H9 (cell line): ENCODE data around the gene AFAP1. TPM values are rescaled to one million over a fixed set of nuclear protein-coding genes. Genes with fewer than 3 reads are reported as not detected.

Experiments used
- DNase-seq: peaks from one replicate; pipeline ENCODE4 v3.0.0-alpha.2; 2017
- H2AFZ ChIP-seq: one replicate; pipeline ENCODE4 v1.6.1; 2013; ENCODE audit warnings: mild to moderate bottlenecking, low read length, control low read depth, moderate library complexity
- H2AK5ac ChIP-seq: 2 replicates; pipeline ENCODE4 v1.6.1; 2013; ENCODE audit warnings: low read length, control low read depth, mixed read lengths; ENCODE audit not compliant: insufficient read length
- H2BK120ac ChIP-seq: one replicate; pipeline ENCODE4 v1.6.1; 2013; ENCODE audit warnings: low read depth, mild to moderate bottlenecking, low read length, control low read depth, inconsistent platforms; ENCODE audit not compliant: poor library complexity, severe bottlenecking
- H2BK12ac ChIP-seq: 2 replicates; pipeline ENCODE4 v1.6.1; 2013; ENCODE audit warnings: low read length, control low read depth, mixed read lengths, low read depth; ENCODE audit not compliant: insufficient read length
- H2BK15ac ChIP-seq: 2 replicates; pipeline ENCODE4 v1.6.1; 2013; ENCODE audit warnings: low read depth, low read length, control low read depth
- H2BK20ac ChIP-seq: one replicate; pipeline ENCODE4 v1.6.1; 2013; ENCODE audit warnings: low read depth, mild to moderate bottlenecking, low read length, control low read depth, inconsistent platforms; ENCODE audit not compliant: poor library complexity, severe bottlenecking
- H2BK5ac ChIP-seq: 2 replicates; pipeline ENCODE4 v1.6.1; 2013; ENCODE audit warnings: low read length, control low read depth, mixed read lengths; ENCODE audit not compliant: insufficient read length
- H3K14ac ChIP-seq: 2 replicates; pipeline ENCODE4 v1.6.1; 2013; ENCODE audit warnings: low read length, control low read depth; ENCODE audit not compliant: insufficient read depth
- H3K18ac ChIP-seq: 2 replicates; pipeline ENCODE4 v1.6.1; 2013; ENCODE audit warnings: low read depth, mild to moderate bottlenecking, mixed read lengths, low read length, control low read depth; ENCODE audit not compliant: insufficient read length
- H3K23ac ChIP-seq: 2 replicates; pipeline ENCODE4 v1.6.1; 2013; ENCODE audit warnings: low read length, control low read depth, mixed read lengths, low read depth; ENCODE audit not compliant: insufficient read length
- H3K23me2 ChIP-seq: 2 replicates; pipeline ENCODE4 v1.6.1; 2013; ENCODE audit warnings: low read depth, mild to moderate bottlenecking, mixed read lengths, low read length, control low read depth; ENCODE audit not compliant: insufficient read length, poor library complexity, severe bottlenecking
- H3K27ac ChIP-seq: 2 replicates; pipeline ENCODE4 v1.5.1; 2013; ENCODE audit warnings: low read length, control low read depth, mixed read lengths, low read depth; ENCODE audit not compliant: insufficient read length
- H3K27me3 ChIP-seq: 2 replicates; pipeline ENCODE4 v1.6.1; 2013; ENCODE audit warnings: low read length, control low read depth, inconsistent platforms; ENCODE audit not compliant: insufficient read depth
- H3K4ac ChIP-seq: 2 replicates; pipeline ENCODE4 v1.6.1; 2013; ENCODE audit warnings: low read depth, mild to moderate bottlenecking, control low read depth, inconsistent platforms, low read length, moderate library complexity
- H3K4me1 ChIP-seq: 2 replicates; pipeline ENCODE4 v1.6.1; 2013; ENCODE audit warnings: low read length, control low read depth, inconsistent platforms; ENCODE audit not compliant: insufficient read depth
- H3K4me2 ChIP-seq: 2 replicates; pipeline ENCODE4 v1.6.1; 2013; ENCODE audit warnings: low read length, control low read depth, mixed read lengths; ENCODE audit not compliant: insufficient read length, insufficient read depth
- H3K56ac ChIP-seq: 2 replicates; pipeline ENCODE4 v1.6.1; 2013; ENCODE audit warnings: low read depth, mild to moderate bottlenecking, mixed read lengths, low read length, control low read depth; ENCODE audit not compliant: insufficient read length
- H3K79me1 ChIP-seq: 2 replicates; pipeline ENCODE4 v1.6.1; 2013; ENCODE audit warnings: low read depth, mild to moderate bottlenecking, moderate library complexity, low read length, control low read depth, inconsistent platforms; ENCODE audit not compliant: insufficient read depth, poor library complexity, severe bottlenecking
- H3K79me2 ChIP-seq: 2 replicates; pipeline ENCODE4 v1.6.1; 2013; ENCODE audit warnings: low read length, control low read depth, inconsistent platforms; ENCODE audit not compliant: insufficient read depth
- H3K9ac ChIP-seq: 2 replicates; pipeline ENCODE4 v1.6.1; 2013; ENCODE audit warnings: low read length, control low read depth, mixed read lengths; ENCODE audit not compliant: insufficient read length; ENCODE audit errors: extremely low read depth
- H3K9me3 ChIP-seq: one replicate; pipeline ENCODE4 v1.6.1; 2013; ENCODE audit warnings: low read depth, low read length, inconsistent platforms; ENCODE audit not compliant: control insufficient read depth
- H3T11ph ChIP-seq: one replicate; pipeline ENCODE4 v1.6.1; 2013; ENCODE audit warnings: mild to moderate bottlenecking, low read length, control low read depth, inconsistent platforms
- H4K20me1 ChIP-seq: one replicate; pipeline ENCODE4 v1.6.1; 2013; ENCODE audit not compliant: control insufficient read depth, insufficient read length, insufficient read depth
- H4K5ac ChIP-seq: 2 replicates; pipeline ENCODE4 v1.6.1; 2013; ENCODE audit warnings: low read depth, mild to moderate bottlenecking, mixed read lengths, low read length, control low read depth; ENCODE audit not compliant: insufficient read length
- H4K8ac ChIP-seq: replicated peaks from 2 replicates; pipeline ENCODE4 v1.6.1; 2013; ENCODE audit warnings: low read length, control low read depth, mixed read lengths, low read depth; ENCODE audit not compliant: insufficient read length
- H4K91ac ChIP-seq: 2 replicates; pipeline ENCODE4 v1.6.1; 2013; ENCODE audit warnings: low read depth, mild to moderate bottlenecking, moderate library complexity, mixed read lengths, low read length, control low read depth; ENCODE audit not compliant: insufficient read length
- H3K27ac Mint-ChIP-seq, 3 experiments: 2 replicates in 2 of 3; 3 replicates in 1 of 3; pipeline ENCODE4 v1.8.0; 2020 to 2021; ENCODE audit warnings: mixed read lengths in 3 of 3, mild to moderate bottlenecking in 1 of 3, moderate library complexity in 1 of 3
- H3K27me3 Mint-ChIP-seq: 2 replicates; pipeline ENCODE4 v1.8.0; 2021; ENCODE audit warnings: low read depth, mild to moderate bottlenecking, moderate library complexity, mixed read lengths
- H3K36me3 Mint-ChIP-seq, 3 experiments: 2 replicates in 2 of 3; 3 replicates in 1 of 3; pipeline ENCODE4 v1.8.0; 2020 to 2021; ENCODE audit warnings: low read depth in 3 of 3, mixed read lengths in 3 of 3; ENCODE audit not compliant: insufficient read depth in 1 of 3
- H3K4me1 Mint-ChIP-seq, 2 experiments: 2 replicates each; pipeline ENCODE4 v1.8.0; 2020; ENCODE audit warnings: mixed read lengths in 2 of 2
- H3K4me3 Mint-ChIP-seq, 2 experiments: 2 replicates in 1 of 2; 3 replicates in 1 of 2; pipeline ENCODE4 v1.8.0; 2020 to 2021; ENCODE audit warnings: mild to moderate bottlenecking in 2 of 2, mixed read lengths in 2 of 2, moderate library complexity in 1 of 2
- H3K9me3 Mint-ChIP-seq, 2 experiments: 2 replicates in 1 of 2; 3 replicates in 1 of 2; pipeline ENCODE4 v1.8.0; 2020; ENCODE audit warnings: mild to moderate bottlenecking in 2 of 2, mixed read lengths in 2 of 2, moderate library complexity in 1 of 2
- CTCF ChIP-seq: fragments of 200-600 bp; sonication (generic); conservative IDR thresholded peaks from 3 replicates; pipeline ENCODE4 v1.8.0; 2021; ENCODE audit warnings: antibody characterized with exemption, mild to moderate bottlenecking
- WGBS: extraction: QIAGEN DNeasy Blood & Tissue Kit; methylation state at CpG from one replicate; pipeline ENCODE4 v1.1.7; 2013; ENCODE audit warnings: missing lambda C conversion rate, low lambda C conversion rate, mixed read lengths; ENCODE audit not compliant: insufficient read length; ENCODE audit errors: extremely low coverage; 5-methylcytosine and 5-hydroxymethylcytosine counted together
- total RNA-seq: library from RNA; stranded (reverse); gene quantifications from 2 replicates; pipeline ENCODE4 v1.2.1, GENCODE V29; 2021

Gene AFAP1
- total RNA-seq, 1 experiment from 2014 or later: 6.5 TPM

GRCh38 chr4:7933651-7934510 is 5.8 kb downstream of the AFAP1 start:
- Histone ChIP-seq H3K27ac (no peak overlapping the region), H4K8ac (no peak overlapping the region), H3K4me1 (no peaks in the 10 kb centered on the region), H3K27me3 (no peaks in the 10 kb centered on the region), H4K20me1 (no peaks in the 10 kb centered on the region), H3K23ac (no peak overlapping the region), H4K91ac (no peak overlapping the region), H3K9ac (no peak overlapping the region), H3K4me2 (no peak overlapping the region), H3T11ph (no peak overlapping the region), H2AK5ac (no peak overlapping the region), H2BK20ac (no peak overlapping the region), H2BK5ac (no peak overlapping the region), H3K79me1 (no peaks in the 10 kb centered on the region), H3K18ac (no peak overlapping the region), H3K79me2 (peaks cover 8% of the 10 kb centered on the region; the same call in 1 of the 2 replicates), H2AFZ (no peak overlapping the region), H3K56ac (no peak overlapping the region), H3K14ac (no peak overlapping the region), H3K23me2 (peaks cover 5% of the 10 kb centered on the region), H3K4ac (no peak overlapping the region), H2BK15ac (no peak overlapping the region), H3K9me3 (no peaks in the 10 kb centered on the region), H2BK120ac (no peak overlapping the region), H4K5ac (no peak overlapping the region), H2BK12ac (no peak overlapping the region)
- Mint-ChIP-seq H3K4me1 (peaks cover 27 to 33% of the 10 kb centered on the region in 2 experiments), H3K27me3 (peaks cover 8% of the 10 kb centered on the region), H3K36me3 (peaks cover 0 to 9% (median 6%) of the 10 kb centered on the region in 3 experiments; a peak in 4 of 7 replicates), H3K4me3 (no peak overlapping the region), H3K9me3 (no peaks in the 10 kb centered on the region), H3K27ac (no peak overlapping the region)
- no CpG with 5 or more reads among the region's 14 CpGs for WGBS
- no peak for DNase-seq
- TF ChIP-seq CTCF: no peak
